ENCODE measurements around the gene BSN.

GRCh38 chr3:49675912-49676311 lies 121.6 kb downstream of the BSN start:
- TF ChIP-seq CTCF (optimal IDR thresholded peaks at IDR 0.05 in 1 of 3, IDR thresholded peaks at IDR 0.05 in 1 of 3, conservative IDR thresholded peaks at IDR 0.05 in 1 of 3; ENCODE audit: extremely low read depth in 1 of 3, insufficient read depth in 2 of 3, low read length in 3 of 3) (no peak), EZH2 (IDR thresholded peaks at IDR 0.05; ENCODE audit: low read length) (no peak)
